Prostate gland (tissue), 2 donors: ENCODE measurements around the gene CDC37.

Source experiments
- POLR2A ChIP-seq: fragments of 450-650 bp; IDR thresholded peaks from one replicate; pipeline ENCODE4 v1.6.1; 2016; ENCODE audit warnings: antibody characterized with exemption, mild to moderate bottlenecking
- POLR2AphosphoS5 ChIP-seq: sonication (generic); formaldehyde crosslinking; IDR thresholded peaks from one replicate; pipeline ENCODE4 v1.6.1; 2017; ENCODE audit warnings: antibody characterized with exemption
- TF ChIP-seq, protein P1 (sequence below), 4 experiments: fragments of 200-600 bp in 2 of 4; fragments of 450-650 bp in 2 of 4; sonication (generic) in 2 of 4; IDR thresholded peaks; 1 replicate in 3 of 4; 2 replicates in 1 of 4; pipeline ENCODE4 v1.5.1; 2016 to 2019; ENCODE audit warnings: antibody characterized with exemption in 4 of 4, mild to moderate bottlenecking in 2 of 4, moderate library complexity in 2 of 4

GRCh38 chr19:10419646-10420443 is 16.5 kb upstream of the CDC37 start:
- TF ChIP-seq POLR2A (no peak), POLR2AphosphoS5 (no peak)
- TF ChIP-seq, protein P1, sequence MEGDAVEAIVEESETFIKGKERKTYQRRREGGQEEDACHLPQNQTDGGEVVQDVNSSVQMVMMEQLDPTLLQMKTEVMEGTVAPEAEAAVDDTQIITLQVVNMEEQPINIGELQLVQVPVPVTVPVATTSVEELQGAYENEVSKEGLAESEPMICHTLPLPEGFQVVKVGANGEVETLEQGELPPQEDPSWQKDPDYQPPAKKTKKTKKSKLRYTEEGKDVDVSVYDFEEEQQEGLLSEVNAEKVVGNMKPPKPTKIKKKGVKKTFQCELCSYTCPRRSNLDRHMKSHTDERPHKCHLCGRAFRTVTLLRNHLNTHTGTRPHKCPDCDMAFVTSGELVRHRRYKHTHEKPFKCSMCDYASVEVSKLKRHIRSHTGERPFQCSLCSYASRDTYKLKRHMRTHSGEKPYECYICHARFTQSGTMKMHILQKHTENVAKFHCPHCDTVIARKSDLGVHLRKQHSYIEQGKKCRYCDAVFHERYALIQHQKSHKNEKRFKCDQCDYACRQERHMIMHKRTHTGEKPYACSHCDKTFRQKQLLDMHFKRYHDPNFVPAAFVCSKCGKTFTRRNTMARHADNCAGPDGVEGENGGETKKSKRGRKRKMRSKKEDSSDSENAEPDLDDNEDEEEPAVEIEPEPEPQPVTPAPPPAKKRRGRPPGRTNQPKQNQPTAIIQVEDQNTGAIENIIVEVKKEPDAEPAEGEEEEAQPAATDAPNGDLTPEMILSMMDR (IDR thresholded peaks at IDR 0.05), result no peak
